ENCODE data around the gene MYO7A. TPM values are rescaled to one million over a fixed set of nuclear protein-coding genes. Genes with fewer than 3 reads are reported as not detected.

The MYO7A gene
- total RNA-seq, 1 donor from 2014 or later = 0.96 TPM

DNA sequence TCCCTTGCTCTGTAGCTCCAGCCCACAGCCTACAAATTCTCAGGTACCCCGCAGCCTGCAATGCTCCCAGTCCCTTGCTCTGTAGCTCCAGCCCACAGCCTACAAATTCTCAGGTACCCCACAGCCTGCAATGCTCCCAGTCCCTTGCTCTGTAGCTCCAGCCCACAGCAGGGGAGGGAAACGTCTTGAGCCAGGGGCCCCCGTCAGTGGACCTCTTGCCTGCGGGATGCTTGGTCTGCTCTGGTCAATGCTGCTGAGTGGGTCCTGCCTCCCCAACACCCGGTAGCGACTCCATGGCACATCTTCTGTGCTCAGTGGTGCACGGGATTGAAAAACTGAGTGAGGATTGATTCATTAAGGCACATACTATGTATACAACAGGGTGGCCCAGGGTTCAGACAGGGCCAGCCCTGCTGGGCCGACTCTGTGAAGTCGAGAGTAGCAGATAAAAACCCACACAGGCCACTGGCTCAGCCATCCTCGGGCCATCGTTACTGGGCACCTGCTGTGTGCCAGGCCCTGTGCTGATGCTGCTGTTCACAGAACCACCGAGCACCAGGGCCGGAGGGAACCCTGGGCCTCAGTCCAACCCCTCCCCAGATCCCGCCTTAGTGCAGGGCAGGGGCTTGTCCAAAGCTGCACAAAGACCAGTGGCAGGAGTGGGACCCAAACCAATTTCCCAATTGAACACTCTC is 69.7 kb downstream of the MYO7A start:
- DNase-seq (ENCODE audit: low read depth) = no peak

DNA sequence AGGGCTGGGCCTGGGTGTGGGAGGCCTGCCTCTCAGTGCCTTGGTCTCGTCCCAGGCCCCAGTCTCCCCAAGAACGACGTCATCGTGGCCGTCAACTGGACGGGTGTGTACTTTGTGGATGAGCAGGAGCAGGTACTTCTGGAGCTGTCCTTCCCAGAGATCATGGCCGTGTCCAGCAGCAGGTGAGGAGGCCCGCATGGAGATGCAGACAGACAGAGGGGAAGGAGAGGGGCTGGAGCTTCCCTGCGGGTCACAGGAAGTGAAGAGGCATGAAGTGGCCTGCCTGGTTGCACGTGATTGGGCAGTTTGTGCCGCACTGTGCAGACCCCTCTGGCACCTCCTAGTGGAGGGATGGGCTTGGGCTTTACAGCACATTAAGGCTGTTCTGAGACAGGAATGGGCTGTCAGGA is 70.4 kb downstream of the MYO7A start:
- no peak for DNase-seq (ENCODE audit: low read depth)

DNA sequence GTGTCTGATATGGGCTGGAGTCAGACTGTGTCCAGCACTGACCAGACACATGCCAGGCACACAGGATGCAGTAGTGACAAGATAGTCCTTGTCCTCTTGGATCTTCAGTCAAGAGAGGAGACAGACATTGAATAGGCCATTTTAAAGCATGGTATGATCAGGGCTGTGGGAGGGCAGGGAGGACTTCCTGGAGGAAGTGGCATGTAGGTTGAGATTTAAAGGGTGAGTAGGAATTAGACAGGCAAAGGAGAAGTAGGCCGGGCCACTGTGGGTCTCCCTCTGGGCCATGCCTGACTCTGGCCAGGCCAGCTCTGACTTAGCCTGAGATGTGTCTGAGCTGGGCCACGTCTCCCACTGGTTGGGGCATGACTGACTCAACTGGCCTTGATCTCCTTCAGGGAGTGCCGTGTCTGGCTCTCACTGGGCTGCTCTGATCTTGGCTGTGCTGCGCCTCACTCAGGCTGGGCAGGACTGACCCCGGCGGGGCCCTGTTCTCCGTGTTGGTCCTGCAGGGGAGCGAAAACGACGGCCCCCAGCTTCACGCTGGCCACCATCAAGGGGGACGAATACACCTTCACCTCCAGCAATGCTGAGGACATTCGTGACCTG is 71.2 kb downstream of the MYO7A start:
- DNase-seq (ENCODE audit: low read depth) = no peak

DNA sequence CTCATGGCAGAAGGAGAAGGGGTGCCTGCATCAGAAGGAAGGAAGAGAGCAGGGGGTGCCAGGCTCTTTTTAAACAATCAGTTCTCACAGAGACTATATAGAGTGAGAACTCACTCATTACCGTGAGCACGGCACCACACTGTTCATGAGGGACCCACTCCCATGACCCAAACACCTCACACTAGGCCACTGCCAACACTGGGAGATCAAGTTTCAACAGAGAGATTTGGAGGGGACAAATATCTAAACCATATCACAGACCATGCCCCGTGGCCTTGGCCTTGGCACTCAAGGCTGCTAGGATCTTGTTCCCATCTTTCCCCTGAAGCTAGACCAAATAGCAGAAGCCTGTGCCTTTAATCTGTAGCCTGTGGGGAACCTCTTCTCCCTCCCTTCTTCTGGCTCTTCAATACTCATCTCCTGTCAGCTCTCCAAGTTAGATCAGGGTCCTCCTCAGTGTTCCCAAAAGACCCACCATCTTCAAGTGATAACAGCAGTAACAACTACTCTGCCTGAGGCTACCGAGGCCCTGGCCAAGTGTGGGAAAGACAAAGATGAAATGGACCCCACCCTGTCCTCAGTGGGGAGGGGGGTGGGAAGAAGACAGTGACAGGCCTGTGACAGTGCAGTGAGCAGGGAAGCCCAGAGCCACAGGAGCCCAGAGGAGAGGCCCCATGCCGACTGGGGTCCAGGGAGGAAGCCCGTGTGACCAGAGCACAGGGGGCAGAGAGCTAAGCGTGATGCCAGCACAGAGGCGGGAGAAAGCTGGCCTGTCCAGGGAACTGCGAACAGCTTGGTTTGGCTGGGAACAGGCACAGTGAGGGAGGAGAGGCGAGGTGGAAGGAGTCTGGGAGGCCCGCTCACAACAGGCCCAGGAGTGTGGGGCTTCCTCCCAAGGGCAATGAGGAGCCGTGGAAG is 72.6 kb downstream of the MYO7A start:
- DNase-seq (ENCODE audit: low read depth) = no peak

DNA sequence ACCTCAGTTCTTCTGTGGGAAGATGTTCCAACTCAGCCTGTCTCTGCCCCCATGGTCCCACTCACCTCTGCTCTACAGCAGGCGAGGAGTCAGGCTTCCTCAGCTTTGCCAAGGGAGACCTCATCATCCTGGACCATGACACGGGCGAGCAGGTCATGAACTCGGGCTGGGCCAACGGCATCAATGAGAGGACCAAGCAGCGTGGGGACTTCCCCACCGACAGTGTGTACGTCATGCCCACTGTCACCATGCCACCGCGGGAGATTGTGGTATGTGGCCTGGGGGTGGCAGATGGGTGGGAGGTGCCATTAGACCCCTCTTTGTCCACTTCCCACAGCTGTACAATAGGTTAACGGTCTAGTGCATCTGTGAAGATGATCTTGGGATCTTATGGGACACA is 73.3 kb downstream of the MYO7A start:
- no peak for DNase-seq (ENCODE audit: low read depth)

DNA sequence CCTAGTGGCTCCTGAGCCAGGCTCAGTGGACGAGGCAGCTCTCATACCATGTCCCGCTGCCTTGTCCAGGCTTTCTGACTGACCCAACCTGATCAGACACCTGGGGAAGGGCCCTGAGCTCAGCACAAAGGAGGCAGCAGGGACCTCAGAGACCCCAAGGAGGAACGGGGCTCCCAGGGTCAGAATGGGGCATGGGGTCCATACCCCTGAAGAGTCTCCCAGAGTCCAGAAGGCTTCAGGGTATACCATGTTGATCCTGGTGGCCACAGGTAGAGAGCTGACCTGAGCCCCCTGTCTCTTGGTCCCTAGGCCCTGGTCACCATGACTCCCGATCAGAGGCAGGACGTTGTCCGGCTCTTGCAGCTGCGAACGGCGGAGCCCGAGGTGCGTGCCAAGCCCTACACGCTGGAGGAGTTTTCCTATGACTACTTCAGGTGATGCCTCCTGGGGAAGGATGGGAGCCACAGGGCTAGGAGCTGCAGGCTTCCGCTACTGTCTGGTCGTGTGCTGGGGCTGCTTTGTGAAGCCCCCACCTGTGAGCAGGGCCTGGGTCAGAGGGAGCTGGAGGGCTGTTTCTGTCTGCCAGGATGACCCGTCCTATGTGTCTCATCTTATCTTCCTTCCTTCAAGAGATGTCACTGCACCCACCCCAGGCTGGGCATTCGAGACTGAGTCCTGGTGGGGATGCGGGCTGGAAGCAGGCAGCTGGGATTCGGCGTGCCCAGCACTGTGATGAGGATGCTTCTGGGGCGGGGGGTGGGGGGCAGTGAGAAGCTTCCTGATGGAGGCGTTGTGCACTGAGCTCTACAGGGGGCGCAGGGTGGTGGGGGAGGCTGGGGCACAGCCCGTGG is 74.2 kb downstream of the MYO7A start:
- no peak for DNase-seq (ENCODE audit: low read depth)

DNA sequence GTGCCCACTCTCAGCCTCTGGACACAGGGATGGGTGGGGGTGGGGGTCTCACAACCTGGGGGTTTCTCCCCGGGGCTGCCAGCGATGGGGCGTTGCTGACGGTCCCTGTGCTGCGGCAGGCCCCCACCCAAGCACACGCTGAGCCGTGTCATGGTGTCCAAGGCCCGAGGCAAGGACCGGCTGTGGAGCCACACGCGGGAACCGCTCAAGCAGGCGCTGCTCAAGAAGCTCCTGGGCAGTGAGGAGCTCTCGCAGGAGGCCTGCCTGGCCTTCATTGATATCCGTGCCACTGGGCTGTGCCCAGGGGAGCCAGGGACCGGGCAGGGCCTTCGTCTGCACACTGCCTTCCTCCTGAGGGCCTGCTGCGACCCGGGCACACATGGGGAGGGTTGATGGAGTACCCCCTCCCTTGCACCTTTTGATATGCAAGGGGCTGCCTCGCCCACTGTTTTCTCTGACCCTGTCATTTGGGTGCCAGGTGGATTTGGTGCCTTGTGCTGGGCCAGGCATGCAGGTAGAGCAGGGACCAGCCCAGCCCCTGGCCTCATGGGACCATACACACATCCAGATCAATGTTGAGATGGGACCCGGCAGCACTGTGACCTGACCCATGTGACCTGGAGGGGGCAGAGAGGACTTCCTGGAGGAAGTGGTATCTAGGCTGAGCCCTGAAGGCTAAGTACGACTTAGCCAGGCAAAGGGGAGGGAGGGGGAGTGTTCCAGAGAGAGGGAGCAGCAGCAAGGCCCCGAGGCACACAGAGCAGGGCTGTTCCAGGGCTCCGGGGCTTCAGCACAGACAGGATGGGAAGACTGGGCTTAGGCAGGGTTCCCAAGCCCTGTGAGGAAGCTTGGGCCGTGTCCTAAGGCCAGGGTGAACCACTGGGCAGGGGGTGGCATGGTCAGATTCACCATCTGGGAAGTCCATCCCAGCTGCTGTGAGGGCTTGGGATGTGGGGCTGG is 75.2 kb downstream of the MYO7A start:
- peak; percentile 38 for DNase-seq (ENCODE audit: low read depth)

DNA sequence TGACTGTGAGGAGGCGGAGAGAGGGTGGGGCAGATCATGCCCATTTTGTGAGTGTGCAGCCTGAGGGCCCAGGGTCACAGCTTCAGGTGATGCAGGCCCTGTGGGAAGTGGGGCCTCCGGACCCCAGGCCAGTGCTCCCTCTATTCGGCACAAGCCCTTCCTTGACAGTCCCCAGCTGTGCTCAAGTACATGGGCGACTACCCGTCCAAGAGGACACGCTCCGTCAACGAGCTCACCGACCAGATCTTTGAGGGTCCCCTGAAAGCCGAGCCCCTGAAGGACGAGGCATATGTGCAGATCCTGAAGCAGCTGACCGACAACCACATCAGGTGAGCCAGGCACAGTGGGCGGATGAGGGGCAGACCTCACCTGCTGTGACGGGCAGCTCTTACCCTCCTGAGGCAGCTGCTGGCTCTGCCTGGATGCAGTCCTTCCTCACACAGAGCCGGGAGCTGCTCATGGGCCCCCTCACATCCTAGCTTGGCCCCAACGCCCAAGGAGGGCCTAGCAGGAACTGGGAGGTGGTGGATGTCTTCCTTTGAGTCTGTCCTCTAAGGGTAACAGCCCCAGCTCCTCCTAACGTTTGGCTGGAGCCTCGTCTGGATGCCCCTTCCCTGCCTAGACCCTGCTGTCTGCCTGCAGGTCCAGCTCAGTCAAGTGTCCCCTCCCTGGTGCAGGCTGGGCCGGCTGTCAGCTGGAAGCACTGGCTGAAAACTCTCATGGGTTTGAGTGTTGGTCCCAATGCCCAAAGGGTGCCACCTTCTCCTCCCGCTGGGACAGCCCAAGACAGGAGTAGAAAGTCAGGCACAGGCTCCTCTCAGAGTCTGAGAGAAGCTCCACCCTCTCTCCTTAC is 76.1 kb downstream of the MYO7A start:
- DNase-seq (ENCODE audit: low read depth) = no peak

DNA sequence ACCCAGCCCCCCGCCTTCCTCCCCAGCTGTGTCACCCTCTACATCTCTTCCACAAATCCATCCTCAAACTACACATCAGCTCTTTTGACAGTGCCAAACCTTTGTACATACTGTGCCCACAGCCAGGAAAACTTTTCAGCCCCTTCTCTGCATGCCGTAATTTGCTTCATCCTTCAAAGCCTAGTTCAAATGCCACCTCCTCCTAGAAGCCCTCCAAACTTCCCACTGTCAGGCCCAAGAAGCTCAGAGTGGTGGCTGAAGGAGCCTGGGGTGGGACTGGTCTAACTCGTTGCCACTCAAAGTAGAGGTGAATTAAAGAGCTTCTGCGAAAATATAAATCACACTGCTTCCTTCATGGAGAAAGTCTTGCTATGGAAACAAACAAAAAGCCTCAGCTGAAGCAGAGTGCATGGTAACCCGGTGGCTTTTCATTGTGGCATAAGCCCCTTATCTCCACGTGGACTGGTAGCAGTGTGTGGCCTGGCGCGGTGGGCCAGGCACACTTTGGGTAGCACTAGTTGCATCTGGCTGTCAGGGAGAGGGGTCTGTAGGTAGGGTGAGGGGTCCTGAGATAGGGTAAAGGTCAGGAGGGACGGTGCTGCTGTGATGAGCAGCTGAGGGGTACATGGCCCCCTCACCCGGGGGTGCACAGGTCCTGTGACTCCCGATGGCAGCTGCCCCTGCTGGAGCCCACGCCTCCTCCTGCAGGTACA is 76.9 kb downstream of the MYO7A start:
- no peak for DNase-seq (ENCODE audit: low read depth)

DNA sequence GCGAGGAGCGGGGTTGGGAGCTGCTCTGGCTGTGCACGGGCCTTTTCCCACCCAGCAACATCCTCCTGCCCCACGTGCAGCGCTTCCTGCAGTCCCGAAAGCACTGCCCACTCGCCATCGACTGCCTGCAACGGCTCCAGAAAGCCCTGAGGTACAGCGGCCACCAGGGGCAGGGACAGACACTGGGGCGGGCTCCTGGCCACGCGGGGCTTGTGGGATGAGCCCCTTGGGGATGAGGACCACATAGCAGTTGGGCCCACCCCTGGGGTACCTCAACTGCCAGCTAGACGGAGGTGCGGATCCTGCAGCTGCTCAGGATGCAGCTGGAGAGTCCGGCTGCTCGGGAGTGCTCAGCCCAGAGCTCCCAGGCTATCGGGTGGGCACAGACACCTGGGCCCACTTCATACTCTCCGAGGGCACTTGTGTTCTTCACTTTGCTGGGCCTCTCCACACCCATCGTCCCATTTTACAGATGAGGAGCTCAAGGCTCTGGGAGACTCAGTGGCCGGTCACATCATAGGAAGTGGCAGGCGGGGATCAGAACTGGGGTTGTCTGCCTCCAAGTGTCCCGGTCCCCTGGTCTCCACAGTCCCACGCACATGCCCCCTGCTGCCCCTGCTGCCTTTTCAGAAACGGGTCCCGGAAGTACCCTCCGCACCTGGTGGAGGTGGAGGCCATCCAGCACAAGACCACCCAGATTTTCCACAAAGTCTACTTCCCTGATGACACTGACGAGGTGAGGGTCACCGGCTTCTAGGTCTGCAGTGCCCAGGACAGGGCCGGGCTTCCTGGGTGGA is 77.6 kb downstream of the MYO7A start:
- no peak for DNase-seq (ENCODE audit: low read depth)

DNA sequence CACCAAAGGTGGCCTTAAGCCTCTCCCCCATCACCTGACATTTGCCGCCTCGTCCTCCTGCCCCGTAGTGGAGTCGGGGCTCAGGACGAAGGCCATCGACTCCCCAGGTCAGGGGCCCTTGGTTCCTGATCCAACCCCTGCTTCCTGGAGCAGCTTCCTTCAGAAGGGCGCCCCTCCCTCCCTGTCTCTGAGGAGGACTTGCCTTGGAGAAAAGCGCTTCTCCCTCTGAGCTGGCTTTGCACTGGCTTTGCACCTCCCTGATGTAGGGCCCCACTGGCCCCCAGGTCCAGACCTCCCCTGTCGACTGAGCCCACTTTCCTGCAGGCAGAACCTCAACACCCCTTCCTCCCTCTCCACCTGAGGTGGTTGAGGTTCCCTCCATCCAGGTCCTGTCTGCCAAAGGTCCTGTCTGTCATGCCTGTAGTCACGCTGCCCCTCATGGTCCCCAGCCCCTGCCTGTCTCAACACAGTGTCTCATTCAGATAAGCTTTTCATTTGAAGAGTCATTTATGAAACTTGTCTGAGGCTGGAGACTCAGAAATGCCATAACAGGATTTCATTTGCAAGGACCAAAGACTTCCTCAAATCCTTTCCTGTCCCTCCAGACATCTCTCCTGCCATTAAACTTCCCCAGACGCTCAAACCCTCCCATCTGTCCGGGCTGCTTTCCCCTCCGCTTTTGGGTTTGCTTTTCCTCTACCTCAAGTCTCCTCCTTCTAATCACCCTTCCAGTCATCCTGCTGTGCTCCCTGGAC is 78.4 kb downstream of the MYO7A start:
- no peak for DNase-seq (ENCODE audit: low read depth)

DNA sequence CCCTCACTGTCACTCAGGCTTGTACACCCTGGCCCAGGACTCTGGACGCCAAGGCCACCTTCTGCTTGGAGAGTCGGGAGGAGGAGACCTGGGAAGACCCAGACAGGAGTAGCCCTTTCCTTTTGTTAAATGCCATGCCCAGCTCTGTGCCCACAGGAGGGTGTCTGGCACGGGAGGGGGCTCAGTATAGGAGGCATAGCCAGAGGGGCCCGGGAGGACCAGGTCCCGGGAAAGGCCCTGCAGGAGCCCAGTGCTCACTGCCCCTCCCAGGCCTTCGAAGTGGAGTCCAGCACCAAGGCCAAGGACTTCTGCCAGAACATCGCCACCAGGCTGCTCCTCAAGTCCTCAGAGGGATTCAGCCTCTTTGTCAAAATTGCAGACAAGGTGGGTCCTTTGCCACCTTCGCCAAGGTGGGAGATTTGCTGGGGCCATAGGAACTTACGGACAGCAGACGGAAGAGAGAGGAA is 79.0 kb downstream of the MYO7A start:
- DNase-seq (ENCODE audit: low read depth) = no peak

DNA sequence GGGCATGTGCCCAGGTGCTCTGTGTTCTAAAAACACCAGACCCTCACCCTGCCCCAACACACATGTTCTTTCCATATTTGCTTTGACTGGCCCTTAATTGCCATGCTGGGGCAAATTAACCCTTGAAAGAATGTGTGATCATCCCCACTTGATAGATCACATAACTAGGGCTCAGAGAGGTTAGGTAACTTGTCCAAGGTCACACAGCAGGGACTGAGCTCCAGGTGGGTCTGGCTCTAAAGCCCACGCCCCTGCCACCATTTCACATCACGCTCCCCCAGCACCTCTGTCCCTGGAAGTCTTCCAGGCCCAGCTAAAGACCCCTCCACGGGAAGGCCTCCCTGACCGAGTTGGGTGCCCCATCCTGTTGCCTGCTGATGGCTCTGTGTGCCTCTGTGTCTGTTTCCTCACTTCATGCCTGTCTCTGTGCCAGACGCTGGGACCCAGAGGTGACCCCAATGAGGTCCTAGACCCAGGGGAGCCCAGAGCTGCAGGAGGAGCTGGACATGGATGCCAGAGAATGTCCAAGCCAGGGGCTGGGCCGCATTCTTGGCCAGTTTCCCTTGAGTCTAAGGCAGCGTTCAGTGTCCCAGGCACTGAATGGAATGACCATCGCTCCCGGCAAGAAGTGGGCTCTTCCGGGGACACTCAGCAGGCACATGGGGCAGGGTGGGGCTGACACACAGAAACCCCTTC is 79.7 kb downstream of the MYO7A start:
- peak; percentile 69 for DNase-seq (ENCODE audit: low read depth)

DNA sequence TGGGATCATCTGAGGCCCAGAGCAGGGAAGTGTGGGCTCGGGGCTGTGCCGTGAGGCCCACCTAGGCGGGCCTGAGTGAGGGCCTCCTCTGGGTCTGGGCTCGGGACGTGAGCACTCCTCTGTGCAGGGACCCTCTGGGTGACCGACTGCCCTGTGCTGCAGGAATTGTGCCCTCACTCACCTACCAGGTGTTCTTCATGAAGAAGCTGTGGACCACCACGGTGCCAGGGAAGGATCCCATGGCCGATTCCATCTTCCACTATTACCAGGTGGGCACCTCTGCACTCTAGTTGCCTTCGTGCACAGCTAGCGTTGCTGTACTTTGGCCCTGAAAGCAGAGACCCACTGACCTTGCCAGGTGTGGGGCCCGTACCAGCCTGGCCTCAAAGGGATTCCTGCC is 80.5 kb downstream of the MYO7A start:
- no peak for DNase-seq (ENCODE audit: low read depth)

DNA sequence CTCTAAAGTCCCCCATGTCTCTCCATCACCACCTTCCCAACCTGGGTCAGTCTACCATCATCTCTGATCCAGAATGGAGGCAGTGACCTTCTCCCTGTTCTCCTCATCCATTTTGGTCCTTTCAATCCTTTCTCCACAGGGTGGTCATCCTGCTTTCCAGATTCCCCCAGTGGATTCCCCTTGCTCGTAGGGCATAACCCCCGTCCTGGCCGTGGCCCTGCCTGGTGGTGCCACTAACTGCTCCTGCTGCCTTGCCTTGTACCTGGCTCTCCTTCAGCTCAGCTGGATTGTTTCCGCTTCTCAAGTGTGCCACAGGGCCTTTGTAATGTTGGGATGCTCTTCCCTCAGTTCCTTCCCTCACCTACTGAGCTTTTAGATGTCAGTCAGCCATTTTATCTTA is 81.6 kb downstream of the MYO7A start:
- DNase-seq (ENCODE audit: low read depth) = no peak

DNA sequence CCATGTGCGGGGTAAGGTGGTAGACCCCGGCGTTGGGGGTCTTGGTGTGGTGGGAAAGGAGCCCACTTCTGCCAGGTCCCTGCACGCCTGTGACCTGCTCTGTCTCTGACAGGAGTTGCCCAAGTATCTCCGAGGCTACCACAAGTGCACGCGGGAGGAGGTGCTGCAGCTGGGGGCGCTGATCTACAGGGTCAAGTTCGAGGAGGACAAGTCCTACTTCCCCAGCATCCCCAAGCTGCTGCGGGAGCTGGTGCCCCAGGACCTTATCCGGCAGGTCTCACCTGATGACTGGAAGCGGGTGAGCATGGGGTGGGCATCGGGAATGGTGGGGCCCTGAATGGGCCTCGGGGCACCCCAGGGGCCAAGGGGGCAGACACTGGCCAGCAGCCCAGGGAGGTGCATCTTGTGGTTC is 83.0 kb downstream of the MYO7A start:
- no peak for DNase-seq (ENCODE audit: low read depth)

Data from myocyte (in vitro differentiated cells).